ENCODE data around the gene CIRBP.

CIRBP gene

DNA sequence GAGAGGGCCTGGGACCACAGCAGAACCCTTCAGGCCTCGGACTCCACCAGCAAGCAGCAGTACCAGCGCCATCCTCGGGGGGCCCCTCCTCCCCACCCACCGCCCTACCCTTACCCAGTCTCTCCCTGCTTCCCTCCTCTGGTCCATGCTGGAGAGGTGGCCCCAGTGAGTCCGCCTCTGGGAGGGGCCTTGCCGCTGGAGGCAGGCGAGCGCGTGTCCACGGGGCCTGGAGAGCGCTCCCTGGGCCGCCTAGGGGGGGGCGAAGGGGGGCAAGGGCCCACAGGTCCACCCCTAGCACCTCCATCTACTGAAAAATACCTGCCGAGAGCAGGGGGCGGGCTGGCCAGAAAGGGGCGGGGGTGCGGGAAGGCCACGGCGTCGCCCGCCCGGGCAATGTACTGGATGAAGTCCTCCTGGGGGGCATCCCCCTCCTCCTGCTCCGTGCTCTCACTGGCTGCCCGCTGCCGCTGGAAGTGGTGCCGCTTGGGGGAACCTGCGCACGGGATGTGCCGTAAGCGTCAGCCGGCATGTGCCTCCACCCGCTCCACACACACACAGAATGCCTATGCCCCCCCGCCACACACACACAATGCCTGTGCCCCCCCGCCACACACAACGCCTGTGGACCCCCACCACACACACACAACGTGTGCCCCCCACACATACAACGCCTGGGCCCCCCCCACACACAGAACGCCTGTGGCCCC lies 38.2 kb upstream of the CIRBP start:
- DNase-seq, result no peak

DNA sequence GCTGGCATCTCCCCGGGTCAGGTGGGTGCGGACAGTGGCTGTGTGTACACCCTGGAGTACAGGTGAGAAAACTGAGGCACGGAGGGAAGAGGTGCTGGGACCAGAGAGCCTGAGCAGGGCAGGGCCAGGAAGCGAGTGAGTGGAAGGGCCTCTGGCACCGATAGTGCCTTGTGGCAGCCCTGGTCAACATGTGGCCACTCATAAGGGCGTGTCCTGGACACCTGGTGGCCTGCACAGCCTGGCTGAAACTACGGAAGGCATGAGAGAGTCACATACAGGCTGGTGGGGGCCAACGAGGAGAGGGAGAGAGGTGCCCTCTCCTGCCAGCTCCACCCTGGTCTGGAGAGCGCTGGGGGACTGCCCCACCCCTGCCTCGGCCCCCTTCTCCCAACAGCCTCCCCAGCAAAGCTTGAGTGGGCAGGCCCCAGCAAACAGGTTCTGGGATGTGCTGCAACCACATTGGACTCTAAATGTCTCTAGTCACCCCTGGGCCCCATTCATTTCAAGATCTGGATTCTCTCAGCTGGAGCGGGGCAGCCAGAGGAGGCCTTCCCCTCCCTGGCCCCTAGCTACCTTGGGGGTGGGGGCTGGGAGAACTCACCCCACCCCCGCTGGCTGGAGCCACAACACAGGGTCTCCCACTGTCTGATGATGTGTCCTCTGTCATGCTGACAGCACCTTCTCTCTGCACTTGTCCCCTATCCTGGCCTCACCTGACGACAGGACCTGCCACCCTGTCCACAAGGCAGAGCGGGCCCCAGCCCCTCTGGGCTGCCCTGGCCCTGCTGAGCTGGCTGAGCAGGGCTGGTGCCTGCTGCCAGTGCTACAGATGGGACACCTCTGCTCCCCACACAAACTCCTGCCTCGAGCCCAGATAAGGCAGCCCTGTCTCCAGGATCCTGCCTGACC lies 37.1 kb upstream of the CIRBP start:
- no peak for DNase-seq

DNA sequence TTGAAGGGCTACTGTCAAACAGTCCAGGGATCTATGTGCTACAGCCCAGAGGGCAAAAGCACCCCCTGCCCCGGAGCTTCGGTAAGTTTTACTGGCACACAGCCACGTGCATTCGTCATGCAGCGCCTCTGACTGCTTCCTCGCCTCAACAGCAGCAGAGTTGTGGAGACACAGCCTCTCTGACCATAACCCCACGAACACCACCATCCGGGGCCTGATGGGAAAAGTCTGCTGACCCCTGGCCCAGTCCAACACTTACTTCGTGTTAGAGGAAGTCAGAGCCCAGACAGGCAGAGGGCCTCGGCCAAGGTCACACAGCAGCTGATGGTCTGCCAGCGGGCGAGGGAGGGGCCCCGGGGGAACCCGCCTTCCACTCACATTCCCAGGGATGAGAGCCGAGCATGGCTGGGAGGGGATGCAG lies 36.5 kb upstream of the CIRBP start:
- no peak for DNase-seq

DNA sequence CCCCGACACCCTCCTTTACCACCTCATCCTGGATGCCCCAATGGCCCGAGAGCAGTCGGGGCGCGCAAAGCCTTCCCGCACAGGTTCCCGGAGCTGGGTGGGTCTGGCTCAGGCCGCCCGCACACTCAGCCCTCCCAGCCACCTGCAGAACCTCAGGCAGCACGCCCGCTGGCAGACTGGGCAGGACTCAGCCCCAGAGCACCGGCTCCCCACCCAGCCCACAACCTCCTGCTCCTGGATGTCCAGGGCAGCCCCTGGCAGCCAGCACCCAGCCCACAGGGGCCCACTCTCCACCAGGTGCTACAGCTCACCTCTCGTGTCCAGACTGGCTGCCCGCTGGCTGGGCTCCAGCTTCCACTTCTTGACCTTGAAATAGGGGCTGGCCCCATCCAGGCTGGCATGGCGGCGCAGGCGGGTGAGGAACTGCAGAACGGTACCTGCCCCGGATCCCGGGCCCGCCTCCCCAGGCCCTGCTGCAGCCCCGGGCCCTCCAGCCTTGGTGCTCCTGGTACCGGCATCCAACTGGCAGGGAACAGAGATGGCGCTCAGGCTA lies 35.9 kb upstream of the CIRBP start:
- no peak for DNase-seq

DNA sequence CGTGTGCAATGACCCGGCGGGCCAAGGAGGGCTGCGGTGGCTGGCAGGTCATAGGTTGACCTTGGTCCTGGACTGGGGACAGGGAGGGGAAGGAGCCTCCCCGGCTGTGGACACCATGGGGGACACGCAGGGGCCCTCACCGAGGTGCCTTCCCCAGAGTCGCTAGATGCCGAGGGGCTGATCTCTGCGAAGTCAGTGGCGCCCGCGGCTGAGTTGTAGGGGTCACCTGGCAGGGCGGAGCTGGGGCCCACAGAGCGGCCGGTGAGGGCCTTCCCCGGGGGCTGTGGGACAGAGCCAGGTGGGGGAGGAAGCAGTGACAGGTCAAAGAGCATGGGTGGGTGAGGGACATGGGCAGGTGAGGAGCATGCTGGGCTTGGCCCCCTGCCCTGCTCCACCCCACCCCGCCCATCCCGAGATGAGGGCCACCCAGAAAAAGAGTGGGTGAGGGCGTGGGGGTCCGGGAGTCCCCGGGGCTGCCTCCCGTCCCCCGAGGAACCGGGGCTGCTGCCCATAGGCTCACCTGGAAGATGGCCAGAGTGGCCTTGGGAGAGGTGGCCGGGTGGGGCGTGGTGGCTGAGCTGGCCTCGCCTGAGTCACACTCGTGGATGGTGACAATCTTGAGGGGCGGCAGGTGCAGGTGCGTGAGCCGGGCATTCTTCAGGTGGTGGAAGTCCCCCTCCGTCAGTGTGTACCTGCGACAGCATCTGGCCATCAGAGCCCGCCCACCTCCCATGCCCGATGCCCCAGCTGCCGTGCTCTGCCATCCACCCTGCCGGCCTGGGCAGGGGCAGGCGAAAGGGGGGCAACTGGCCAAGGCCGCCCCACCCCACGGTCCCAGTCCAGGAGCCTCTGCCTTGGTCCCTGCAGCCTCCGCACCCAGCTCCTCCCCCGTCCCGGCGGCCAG lies 34.8 kb upstream of the CIRBP start:
- DNase-seq, result no peak

DNA sequence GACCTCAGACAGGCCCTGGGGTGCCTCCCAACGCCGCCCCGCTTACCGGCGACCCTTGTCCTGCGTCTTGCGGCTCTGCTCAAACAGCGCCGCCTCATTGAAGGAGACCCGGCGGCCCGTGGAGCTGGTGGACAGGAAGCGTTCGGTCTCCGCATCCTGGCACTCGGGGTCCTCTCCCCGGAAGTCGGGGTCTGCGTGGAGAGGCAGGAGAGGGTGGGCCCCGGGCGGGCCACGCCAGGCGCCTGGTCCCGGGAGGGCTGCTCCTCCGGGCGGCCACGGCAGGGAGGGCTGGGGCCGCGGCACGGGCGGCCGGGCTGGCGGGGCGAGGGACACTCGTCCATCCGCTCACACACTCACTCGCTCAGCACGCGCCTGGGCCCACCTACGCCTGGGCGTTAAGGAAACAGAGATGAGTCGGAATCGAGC lies 34.2 kb upstream of the CIRBP start:
- DNase-seq, result no peak

DNA sequence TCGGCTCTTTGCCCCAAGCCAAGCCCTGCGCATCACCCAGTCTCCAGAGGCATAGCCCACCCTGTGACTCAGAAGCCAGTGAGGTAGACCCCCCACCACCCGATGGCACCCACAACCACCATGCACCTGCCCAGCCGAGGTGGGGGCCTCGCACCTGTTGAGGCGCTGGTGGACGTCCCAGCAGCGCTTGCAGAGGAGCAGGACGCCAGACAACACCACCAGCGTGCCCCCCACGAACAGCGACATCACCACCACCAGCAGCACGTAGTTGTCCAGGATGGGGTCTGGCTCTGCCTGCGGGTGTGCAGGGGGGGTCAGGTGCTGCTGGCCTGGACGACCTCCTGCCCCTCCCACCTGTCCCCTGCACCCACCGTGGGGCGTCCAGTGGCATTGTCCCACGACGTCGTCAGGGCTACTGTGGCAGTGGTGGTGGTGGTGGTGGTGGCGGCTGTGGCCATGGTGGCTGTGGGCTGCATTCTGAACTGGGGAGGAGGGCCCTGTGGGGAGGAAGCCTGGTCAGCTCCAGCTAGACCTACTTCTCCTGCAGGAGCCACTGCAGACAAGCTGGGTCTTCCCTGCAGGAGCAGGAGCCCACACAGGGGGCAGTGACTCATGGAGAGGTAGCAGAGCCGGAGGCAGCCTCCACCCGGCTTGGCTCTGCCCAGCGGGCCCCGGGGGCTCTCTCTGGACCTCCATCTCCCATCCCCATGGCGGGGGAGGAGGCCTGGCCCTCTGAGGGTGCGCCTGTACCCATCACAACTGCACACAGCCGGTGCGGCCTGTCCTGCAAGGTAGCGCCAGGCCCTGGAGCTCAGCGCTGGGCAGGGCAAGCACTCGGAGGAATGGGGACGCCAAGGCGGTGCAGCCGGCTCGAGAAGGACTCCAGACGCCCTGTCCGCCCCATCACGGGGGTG lies 33.2 kb upstream of the CIRBP start:
- no peak for DNase-seq

DNA sequence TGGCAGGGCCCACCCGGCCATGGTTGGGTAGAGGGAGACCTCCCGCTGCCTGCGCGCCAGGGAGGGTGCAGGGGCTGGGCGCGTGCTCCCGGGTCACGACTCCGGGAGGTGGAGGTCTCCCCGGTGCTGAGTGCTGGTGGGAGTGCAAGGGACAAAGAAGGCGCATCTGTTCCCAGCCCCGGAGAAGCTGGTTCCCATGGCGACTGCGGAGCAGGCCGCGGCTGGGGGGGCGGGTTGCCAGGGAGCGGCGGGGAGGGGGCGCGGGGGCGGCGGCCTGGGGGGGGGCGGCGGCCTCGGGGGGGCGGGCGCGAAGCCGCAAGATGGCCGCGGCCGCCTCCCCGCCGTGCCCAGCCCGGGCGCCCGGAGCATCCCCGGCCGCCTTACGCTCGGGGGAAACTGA lies 32.6 kb upstream of the CIRBP start:
- peak in 1 of 2 experiments; percentile 42 for DNase-seq

DNA sequence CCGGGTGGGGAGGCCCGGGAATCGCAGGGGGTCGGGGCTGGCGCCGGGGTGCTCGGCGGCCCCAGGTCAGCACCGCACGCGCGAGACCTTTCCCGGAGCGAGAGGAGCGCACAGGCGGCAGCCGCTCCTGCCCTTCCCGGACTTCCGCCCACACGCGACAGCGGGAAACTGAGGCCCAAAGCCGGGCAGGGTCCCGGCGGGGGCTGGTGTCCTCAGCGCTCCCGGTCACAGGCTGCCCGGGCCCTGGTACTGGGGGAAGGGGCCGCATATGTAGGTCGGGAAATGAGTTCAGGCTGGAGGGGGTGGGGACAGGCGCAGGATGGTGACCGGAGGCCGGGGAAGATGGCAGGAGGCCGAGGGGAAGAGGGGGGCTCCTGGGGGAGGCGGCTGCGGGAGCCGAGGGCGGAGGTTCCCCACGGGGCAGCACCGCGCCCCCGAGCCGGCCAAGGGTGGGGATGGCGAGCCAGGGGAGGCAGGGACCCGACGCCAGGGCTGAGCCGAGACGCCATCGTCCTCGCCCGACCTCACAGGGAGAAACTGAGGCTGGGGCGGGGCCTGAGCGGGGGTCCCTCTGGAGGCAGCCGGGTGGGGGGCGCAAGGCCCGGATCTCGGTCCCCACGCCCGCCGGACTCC lies 32.0 kb upstream of the CIRBP start:
- no peak for DNase-seq

DNA sequence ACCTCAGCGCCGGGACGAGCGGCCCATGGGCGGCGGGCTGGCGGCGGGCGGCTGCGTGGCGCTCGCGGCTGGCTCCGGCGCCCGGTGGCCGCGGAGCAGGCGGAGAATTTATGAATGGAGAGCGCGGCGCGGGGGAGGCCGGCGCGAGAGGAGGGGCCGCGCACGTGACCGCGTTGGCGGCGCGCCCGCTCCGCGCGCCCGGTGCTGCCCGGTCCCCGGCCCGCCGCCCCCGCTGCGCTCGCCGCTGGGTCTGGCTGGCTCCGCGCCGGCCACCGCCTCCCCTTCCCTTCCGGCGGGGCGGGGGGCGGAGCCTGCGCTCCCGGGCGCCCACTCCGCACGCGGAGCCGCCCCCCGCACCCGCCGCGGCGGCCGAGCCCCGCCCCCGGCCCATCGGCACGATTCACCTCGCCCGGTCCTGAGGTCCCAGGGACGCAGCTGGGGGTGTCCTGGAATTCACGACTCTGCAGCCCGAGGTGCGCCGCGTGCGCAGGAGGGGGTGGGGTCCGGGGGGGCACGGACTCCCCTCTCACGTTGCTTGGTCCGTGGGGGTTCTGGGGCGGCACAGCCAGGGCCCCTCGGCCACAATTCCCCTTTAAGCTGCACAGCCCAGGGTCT lies 31.3 kb upstream of the CIRBP start, which contains the start of gene CBARP:
CBARP (minus strand) TSS at position 252 of the 615 bp plus-strand sequence. CDS start 1,905 bp downstream, outside the sequence.
- peak in 1 of 2 experiments; percentile 73 for DNase-seq

DNA sequence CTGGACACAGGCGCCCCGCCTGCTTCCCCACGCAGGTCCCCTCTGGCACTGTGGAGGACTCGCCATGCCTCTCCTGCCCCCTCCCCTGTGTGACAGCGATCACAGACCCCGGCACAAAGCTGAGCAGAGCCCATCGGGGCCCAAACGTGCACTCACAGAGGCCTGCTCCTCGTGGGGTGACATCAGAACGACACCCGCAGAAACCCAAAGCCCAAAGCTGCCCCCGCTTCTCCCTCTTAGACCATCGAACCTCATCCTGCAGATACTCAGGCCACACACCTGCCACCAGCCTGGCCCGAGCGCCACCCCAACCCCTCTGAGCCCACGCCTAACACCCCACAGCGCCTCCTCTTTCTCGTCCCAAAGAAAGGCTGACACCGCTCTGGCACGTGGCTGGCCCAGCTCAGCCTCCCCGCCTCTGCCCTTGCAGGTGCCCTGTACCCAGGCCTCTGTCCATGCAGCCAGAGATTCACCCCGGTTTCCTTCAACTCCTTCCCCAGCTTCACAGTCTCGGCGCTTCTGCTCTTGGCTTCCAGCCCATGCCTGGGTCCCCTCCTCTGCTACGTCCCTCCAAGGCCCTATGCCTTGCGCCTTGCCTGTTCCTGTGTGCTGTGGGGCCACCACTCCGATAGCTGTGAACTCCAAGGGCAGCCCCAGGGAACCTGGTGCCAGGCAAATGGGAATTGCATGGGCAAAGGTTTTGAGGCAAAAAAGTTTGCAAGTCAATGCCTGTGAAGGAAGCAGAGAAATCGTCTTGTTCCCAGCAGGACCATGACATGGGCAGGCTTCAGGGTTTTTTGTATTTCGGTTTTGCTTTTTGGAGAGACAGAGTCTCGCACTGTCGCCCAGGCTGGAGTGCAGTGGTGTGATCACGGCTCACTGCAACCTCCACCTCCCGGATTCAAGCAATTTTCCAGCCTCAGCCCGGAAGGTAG lies 30.5 kb upstream of the CIRBP start:
- no peak for DNase-seq

DNA sequence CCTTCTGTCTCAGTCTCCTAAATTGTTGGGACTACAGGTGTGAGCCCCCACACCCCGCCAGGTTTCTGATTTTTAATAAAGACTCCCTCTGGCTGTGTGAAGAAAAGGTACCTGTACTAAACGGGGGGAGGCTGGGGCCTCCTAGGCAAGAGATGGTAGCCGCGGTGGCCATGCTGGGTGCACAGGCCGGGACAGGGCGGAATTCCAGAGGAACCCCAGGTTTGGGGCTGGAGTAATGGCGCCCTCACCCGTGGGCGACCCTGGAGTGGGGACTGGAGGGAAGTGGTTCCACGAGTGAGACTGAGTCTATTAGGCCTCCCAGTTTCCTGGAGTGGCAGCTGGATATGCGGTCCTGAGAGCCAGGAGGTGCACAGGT lies 29.7 kb upstream of the CIRBP start:
- no peak for DNase-seq

DNA sequence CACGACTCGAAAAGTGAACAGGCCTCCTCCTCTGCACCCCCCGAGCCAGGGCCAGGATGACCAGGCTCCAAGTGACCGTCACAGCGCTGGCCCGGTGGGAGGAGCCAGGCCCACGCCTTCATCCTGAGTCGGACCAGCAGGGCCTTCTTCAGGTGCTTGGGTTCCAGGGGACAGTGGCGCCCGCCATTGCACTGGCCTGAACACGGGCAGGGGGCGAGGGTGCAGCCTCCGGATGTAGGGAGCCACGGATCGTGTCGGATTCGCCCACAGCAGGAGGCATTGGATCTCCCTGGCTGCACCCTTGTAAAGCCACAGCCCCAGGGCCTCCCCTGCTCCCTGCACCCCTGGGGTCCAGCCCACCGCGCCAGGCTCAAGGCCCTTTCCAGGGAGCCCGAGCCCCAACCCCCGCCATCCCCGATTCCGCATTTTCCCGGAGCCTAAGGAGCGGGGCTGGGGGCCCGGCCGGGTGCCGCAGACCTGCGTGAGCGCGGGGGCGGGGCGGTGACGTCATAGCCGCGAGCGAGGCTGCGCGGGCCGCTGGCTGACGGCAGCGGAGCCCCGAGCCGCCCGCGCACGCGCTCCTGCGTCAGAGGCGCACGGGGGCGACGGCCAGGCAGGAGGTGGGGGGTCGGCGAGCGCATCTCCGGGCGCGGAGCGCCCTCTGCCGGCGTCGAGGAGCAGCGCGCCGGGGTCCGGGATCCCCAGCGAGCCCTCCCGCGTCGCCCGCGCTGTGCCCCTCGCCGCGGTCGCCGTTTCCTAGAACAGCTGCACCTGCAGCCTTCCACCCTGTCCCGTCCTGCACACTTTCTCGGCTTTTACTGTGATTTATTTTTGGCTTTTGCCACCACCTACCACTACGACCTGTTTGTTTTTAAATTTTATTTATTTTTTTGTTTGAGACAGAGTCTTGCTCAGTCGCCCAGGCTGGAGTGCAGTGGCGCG lies 29.1 kb upstream of the CIRBP start:
- peak; percentile 71 to 97 for DNase-seq

DNA sequence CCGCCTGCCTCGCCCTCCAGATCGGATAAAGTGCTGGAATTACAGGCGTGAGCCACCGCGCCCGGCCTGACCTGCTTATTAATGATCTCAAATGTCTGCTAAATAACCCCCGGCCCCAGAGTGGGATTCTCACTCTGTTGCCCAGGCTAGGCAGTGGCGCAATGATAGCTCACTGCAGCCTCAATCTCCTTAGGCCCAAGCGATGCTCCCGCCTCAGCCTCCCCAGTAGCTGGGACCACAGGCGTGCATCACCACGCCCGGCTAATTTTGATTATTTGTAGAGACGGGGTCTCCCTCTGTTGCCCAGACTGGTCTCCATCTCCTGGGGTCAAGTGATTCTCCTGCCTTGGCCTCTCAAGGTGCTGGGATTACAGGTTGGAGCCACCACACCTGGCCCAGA lies 28.2 kb upstream of the CIRBP start:
- no peak for DNase-seq

DNA sequence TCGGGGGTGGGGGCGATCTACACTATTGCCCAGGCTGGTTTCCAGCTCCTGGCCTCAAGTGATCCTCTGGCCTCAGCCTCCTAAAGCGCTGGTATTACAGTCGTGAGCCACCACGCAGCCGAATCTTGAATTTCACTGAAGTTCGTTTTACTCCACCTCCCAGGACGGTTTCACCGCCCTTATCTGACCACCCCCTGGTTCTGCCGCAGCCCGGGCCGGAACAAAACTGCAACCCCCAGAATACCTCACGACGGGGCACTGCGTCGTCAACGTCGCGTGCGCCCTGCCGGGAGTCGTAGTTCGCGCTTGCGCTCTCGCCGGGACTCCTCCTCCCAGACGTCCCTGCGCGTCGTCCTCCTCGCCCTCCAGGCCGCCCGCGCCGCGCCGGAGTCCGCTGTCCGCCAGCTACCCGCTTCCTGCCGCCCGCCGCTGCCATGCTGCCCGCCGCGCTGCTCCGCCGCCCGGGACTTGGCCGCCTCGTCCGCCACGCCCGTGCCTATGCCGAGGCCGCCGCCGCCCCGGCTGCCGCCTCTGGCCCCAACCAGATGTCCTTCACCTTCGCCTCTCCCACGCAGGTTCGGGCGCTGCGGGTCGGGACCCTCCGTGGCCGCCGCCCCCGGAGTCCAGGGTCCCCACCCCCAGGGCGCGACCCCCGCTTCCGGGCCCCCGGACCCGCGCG lies 27.6 kb upstream of the CIRBP start, which contains the start of gene ATP5F1D:
ATP5F1D (plus strand) TSS at position 335 of the 679 bp plus-strand sequence; CDS start at position 435, 100 bp downstream.
- DNase-seq, result peak; percentile 82 to 97

DNA sequence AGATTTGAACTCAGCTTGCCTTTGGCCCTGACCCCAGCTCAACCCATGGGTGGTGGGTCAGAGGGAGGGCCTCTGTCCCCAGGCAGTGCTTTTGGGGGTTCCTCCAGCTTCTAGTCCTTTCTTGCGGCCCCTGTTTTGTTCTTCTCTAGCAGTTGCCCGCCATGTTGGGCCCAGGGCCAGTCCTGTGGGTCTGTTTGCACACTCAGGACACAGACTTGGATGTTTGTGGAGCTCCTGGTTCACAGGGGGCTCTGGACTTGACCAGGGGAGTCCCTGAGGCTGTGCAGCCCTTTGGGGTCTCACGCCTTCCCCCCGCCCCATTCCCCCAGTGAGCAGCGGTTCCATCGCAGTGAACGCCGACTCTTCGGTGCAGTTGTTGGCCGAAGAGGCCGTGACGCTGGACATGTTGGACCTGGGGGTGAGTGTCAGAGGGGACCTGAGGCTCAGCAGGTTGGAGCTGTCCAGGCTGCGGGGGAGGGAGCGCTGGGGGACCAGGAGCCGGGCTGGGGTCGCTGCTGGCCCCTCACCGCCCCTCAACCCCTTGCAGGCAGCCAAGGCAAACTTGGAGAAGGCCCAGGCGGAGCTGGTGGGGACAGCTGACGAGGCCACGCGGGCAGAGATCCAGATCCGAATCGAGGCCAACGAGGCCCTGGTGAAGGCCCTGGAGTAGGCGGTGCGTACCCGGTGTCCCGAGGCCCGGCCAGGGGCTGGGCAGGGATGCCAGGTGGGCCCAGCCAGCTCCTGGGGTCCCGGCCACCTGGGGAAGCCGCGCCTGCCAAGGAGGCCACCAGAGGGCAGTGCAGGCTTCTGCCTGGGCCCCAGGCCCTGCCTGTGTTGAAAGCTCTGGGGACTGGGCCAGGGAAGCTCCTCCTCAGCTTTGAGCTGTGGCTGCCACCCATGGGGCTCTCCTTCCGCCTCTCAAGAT lies 25.1 kb upstream of the CIRBP start:
- DNase-seq, result peak; percentile 62 to 90

All from NCI-H446 (cell line).